ENCODE data around the gene PGF.

GRCh38 chr14:74938531-74939495, 16.6 kb downstream of the PGF start:
- TF ChIP-seq YY1 (IDR thresholded peaks at IDR 0.05; ENCODE audit: insufficient read depth, insufficient read length) (no peak), ZNF274 (IDR thresholded peaks at IDR 0.05; ENCODE audit: low read depth, low read length) (no peak)
